Pancreas (tissue), 10 donors: ENCODE measurements around the gene TLR4. TPM values are rescaled to one million over a fixed set of nuclear protein-coding genes. Genes with fewer than 3 reads are reported as not detected.

Source experiments
- ATAC-seq, 4 donors: fragments of 200-7000 bp; cut with Tn5 transposase; one replicate each; pipeline versions ENCODE4 v1.8.0 to v1.9.1; 2020; ENCODE audit warnings: mild to moderate bottlenecking in 4 of 4, moderate library complexity in 4 of 4
- DNase-seq, 6 donors: peaks; one replicate each; pipeline ENCODE4 v3.0.0-alpha.2; 2020
- FAIRE-seq: peaks from 2 replicates; lab custom pipeline; 2012; peaks lifted over from hg19 to GRCh38; lab: Jason Lieb, UNC
- H3K27ac ChIP-seq, 4 donors: fragments of 200-600 bp; sonication (generic); 1 replicate in 3 of 4; 2 replicates in 1 of 4; pipeline versions ENCODE4 v1.5.0 to v1.8.0; 2020
- H3K27me3 ChIP-seq, 4 donors: fragments of 200-600 bp; one replicate each; pipeline ENCODE4 v1.8.0; 2021
- H3K36me3 ChIP-seq, 3 donors: fragments of 200-600 bp; sonication (generic) in 1 of 3; one replicate each; pipeline versions ENCODE4 v1.5.0 to v1.8.0; 2020 to 2021
- H3K4me1 ChIP-seq, 3 donors: fragments of 200-600 bp; one replicate each; pipeline ENCODE4 v1.8.0; 2021
- H3K4me3 ChIP-seq, 4 donors: fragments of 200-600 bp; sonication (generic) in 2 of 4; one replicate each; pipeline versions ENCODE4 v1.5.0 to v1.8.0; 2020 to 2021
- H3K9me3 ChIP-seq, 4 donors: fragments of 200-600 bp; one replicate each; pipeline ENCODE4 v1.8.0; 2021
- CTCF ChIP-seq, 4 donors: fragments of 200-600 bp; sonication (generic) in 3 of 4; IDR thresholded peaks; one replicate each; pipeline versions ENCODE4 v1.5.0 to v1.8.0; 2021; ENCODE audit warnings: antibody characterized with exemption in 4 of 4
- WGBS, 2 donors: extraction: QIAGEN DNeasy Blood & Tissue Kit; methylation state at CpG; one replicate each; pipeline ENCODE4 v1.1.7; 2013; 5-methylcytosine and 5-hydroxymethylcytosine counted together
- intact Hi-C, 3 donors: fragments of 100-400 bp; cut with DNase I; formaldehyde crosslinking; loops; one replicate each; pipeline versions ENCODE4 v1.11.1 to v1.14.2; 2022
- polyA plus RNA-seq, 2 donors: library from polyadenylated mRNA; stranded (reverse); fragments of 200-250 nt; gene quantifications; one replicate each; pipeline ENCODE4 v1.2.3, GENCODE V29; 2013
- total RNA-seq, 6 donors: library from RNA; stranded (reverse); fragmentation: NEBNext Ultra II Directional in 4 of 6; extraction: Animal tissue kit (Norgen Biotek cat#: 25700) in 4 of 6; gene quantifications; one replicate each; pipeline versions ENCODE4 v1.2.1 to v1.2.4, GENCODE V29; 2021 to 2023
- donor health status: healthy with polysubstance abuse.
- donor health status: DM: no; HTN: no; CAD: no; lungs with moderate emphysema.
- donor health status: DM: no; HTN: no; CAD: no.
- donor health status: control.
- donor health status: control.
- donor health status: Bipolar disorder and iron deficiency.
- donor health status: DM: yes; HTN: yes; CAD: no.
- donor health status: DM: no; HTN: no; CAD: no.
- donor health status: DM: no; HTN: no; CAD: no.
- donor health status: DM: yes; HTN: yes; CAD: no.

The TLR4 gene
- total and polyA plus RNA-seq, 8 donors, result 0.68 to 9.1 (median 1.3) TPM

DNA sequence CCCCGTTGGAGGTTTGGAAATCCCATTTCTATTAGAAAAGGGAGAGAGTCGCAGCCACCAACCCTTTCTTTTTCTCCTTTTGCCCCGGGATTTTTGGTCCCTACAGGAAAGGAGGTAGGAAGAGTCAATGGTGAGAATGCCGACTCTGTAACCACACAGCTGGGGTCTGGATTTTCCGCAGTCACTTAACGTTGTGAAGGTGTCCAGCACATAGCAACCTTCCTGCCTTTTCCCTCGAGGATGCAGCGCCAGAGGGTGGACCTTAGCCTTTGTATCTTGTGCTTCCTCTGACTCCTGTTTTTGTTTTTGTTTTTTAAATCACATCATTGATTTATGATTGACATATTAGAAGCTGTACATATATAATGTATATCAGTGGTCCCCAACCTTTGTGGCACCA, 41.4 kb downstream of the TLR4 start:
- WGBS, 2 donors, result 59 to 74% methylated on average over 8 of the region's 8 CpGs
- H3K4me1 ChIP-seq, result no peaks in the 10 kb centered on the region
- no peak overlapping the region for H3K4me3 ChIP-seq
- no peak for ATAC-seq
- FAIRE-seq, result no peak
- H3K27me3 ChIP-seq, result peaks cover 0 to 8% (median 0%) of the 10 kb centered on the region in 4 donors
- no peak for DNase-seq
- H3K36me3 ChIP-seq, result no peaks in the 10 kb centered on the region
- H3K27ac ChIP-seq, result no peak overlapping the region
- no peaks in the 10 kb centered on the region for H3K9me3 ChIP-seq
- no peak for TF ChIP-seq CTCF (IDR thresholded peaks at IDR 0.05)
- intact Hi-C loops, result no loop called here

DNA sequence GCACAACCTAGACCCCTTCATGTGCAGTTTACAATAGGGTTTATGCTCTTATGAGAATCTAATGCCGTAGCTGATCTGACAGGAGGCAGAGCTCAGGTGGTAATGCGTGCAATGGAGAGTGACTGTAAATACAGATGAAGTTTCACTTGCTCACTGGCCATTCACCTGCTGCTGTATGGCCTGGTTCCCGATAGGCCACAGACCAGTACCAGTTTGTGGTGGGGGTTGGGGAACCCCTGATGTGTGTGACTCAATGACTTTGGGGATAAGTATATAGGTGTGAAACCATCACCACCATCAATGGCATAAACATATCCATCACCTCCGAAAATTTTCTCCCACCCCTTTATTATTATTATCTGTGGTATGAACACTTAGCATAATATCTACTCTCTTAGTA, 42.1 kb downstream of the TLR4 start:
- no peaks in the 10 kb centered on the region for H3K9me3 ChIP-seq
- no peaks in the 10 kb centered on the region for H3K36me3 ChIP-seq
- peaks cover 0 to 8% (median 0%) of the 10 kb centered on the region in 4 donors for H3K27me3 ChIP-seq
- DNase-seq, result no peak
- FAIRE-seq, result no peak
- H3K27ac ChIP-seq, result no peak overlapping the region
- no peak for ATAC-seq
- no peaks in the 10 kb centered on the region for H3K4me1 ChIP-seq
- H3K4me3 ChIP-seq, result no peak overlapping the region
- intact Hi-C loops, result no loop called here
- WGBS, 2 donors, result 46 to 84% methylated on average over 4 of the region's 4 CpGs
- TF ChIP-seq CTCF (IDR thresholded peaks at IDR 0.05), result no peak

DNA sequence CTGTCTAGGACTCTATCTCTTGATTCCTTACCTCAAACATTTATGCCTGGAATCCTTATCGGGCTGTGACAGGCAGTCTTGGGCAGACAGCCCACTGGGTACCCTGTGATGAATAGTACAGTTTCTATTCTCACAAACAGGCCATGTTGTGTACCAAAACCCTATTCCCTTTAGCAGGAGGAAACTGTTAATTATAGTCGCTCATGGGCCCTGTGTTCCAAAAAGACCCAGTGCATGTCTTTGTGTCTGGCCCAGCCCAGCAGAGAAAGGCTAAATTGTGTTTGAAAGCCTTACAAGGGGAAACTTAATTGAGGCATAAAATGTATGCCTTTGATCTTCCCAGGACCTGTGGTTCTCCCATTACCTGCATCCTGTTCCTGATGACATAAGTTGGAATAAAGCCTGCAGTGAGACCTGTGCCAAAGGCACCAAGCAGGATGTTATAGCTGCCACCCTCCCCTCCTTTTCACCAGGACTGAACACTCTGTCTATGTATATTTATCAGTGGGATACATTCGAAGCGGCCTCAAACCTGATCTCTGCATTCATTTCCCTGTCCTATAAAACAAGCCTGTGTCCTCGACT, 43.3 kb downstream of the TLR4 start:
- no peak overlapping the region for H3K4me3 ChIP-seq
- intact Hi-C loops, result no loop called here
- peaks cover 0 to 8% (median 0%) of the 10 kb centered on the region in 4 donors for H3K27me3 ChIP-seq
- 48 to 74% methylated on average over 5 of the region's 5 CpGs for WGBS, 2 donors
- no peaks in the 10 kb centered on the region for H3K4me1 ChIP-seq
- no peak for DNase-seq
- no peak for ATAC-seq
- H3K9me3 ChIP-seq, result no peaks in the 10 kb centered on the region
- no peaks in the 10 kb centered on the region for H3K36me3 ChIP-seq
- H3K27ac ChIP-seq, result no peak overlapping the region
- FAIRE-seq, result no peak
- TF ChIP-seq CTCF (IDR thresholded peaks at IDR 0.05), result no peak

DNA sequence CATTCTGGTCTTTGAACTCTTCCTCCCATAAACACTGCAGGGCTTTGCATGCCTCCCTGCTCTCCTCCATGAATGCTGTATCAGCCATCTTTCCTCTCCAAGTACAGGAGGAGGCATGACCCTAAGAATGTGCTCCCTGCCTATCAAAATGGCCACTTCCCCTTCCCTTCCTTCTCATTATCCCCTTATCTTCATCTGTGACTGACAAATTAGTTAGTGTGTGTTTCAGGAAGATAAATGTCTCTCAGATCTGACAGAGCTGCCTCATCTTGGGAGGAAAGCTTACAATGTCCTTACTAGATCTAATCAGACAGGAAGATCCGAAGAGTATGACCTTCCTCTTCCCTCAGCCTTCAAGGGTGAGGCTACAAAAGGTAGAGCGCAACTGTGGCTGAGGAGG, 46.2 kb downstream of the TLR4 start:
- no peaks in the 10 kb centered on the region for H3K4me1 ChIP-seq
- FAIRE-seq, result no peak
- no peaks in the 10 kb centered on the region for H3K9me3 ChIP-seq
- no peak for ATAC-seq
- no peak overlapping the region for H3K27ac ChIP-seq
- no peak for DNase-seq
- H3K36me3 ChIP-seq, result no peaks in the 10 kb centered on the region
- no peak overlapping the region for H3K4me3 ChIP-seq
- intact Hi-C loops, result no loop called here
- no peak for TF ChIP-seq CTCF (IDR thresholded peaks at IDR 0.05)
- WGBS, 2 donors, result 45 to 51% methylated on average over 2 of the region's 2 CpGs
- no peaks in the 10 kb centered on the region for H3K27me3 ChIP-seq

DNA sequence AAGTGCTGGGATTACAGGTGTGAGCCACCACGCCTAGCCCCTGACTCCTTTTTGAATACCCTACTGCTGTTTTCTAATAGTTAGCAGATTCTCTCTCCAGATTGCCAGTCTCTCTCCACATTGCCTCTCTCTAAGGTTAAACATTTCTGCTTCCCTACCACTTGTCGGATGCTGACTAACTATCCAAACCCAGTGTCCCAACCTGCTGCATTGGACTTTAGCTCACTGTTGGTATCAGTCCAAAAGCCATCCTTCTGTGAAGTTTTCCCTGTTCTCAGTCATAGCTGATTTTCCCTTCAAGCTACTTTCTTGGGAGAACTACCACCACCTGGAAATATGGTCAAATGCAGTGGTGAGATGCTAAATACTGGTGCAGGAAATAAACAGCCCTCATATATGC, 48.7 kb downstream of the TLR4 start:
- 73 to 76% methylated on average over 2 of the region's 2 CpGs for WGBS, 2 donors
- FAIRE-seq, result no peak

More for the DNA sequence above, 48.7 kb downstream of the TLR4 start:
- no peaks in the 10 kb centered on the region for H3K27me3 ChIP-seq
- no peak overlapping the region for H3K27ac ChIP-seq
- H3K4me3 ChIP-seq, result no peak overlapping the region
- H3K9me3 ChIP-seq, result no peaks in the 10 kb centered on the region
- no peaks in the 10 kb centered on the region for H3K36me3 ChIP-seq
- TF ChIP-seq CTCF (IDR thresholded peaks at IDR 0.05), result no peak
- ATAC-seq, result no peak
- intact Hi-C loops, result no loop called here
- H3K4me1 ChIP-seq, result no peaks in the 10 kb centered on the region
- no peak for DNase-seq
